ENCODE results near the gene SLC22A4. TPM values are rescaled to one million over a fixed set of nuclear protein-coding genes. Genes with fewer than 3 reads are reported as not detected.

The SLC22A4 gene
- total and polyA plus RNA-seq, 2 of the 8 experiments (the other 6 are each of a cell fraction or from before 2014, with no cell fraction given): 0.45 to 0.60 TPM

DNA sequence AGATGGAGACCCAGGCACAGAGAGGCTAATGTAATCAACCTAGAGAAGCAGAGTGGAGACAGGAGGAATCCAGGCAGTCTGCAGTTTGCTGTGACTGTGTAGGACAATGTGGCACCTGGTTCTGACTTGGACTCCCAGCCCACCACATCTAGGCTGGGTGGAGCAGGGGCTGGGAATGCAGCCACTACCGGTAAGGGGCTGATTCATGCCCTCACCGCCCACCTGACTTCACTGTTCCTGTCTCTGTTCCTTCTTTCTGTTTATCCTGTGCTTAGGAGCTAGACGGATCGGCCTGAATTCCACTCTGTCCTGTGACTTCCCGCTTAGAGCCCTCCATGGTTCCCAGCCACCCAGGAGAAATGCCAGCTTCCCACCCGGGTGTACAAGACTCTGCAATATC is 34.1 kb upstream of the SLC22A4 start (continued):
- TF ChIP-seq KDM4A (IDR thresholded peaks at IDR 0.05; ENCODE audit: low read depth, low read length, severe bottlenecking): no peak
- no peak for TF ChIP-seq BRCA1 (IDR thresholded peaks at IDR 0.05; ENCODE audit: low read depth, low read length)
- TF ChIP-seq RXRA (IDR thresholded peaks at IDR 0.05; ENCODE audit: insufficient read depth, low read depth, low read length): no peak
- no peak for TF ChIP-seq NRF1 (IDR thresholded peaks at IDR 0.05; ENCODE audit: low read depth, low read length)
- TF ChIP-seq KDM5A (IDR thresholded peaks at IDR 0.05; ENCODE audit: low read length): no peak

Data from H1 (cell line).